Astrocyte (in vitro differentiated cells and primary cell): ENCODE measurements around the gene SNCB. TPM values are rescaled to one million over a fixed set of nuclear protein-coding genes. Genes with fewer than 3 reads are reported as not detected.

Experiments used
- DNase-seq: peaks from one replicate; pipeline ENCODE4 v3.0.0-alpha.2; 2010; ENCODE audit warnings: low read depth
- FAIRE-seq: peaks from 2 replicates; lab custom pipeline; 2011; peaks lifted over from hg19 to GRCh38; lab: Jason Lieb, UNC
- H2AFZ ChIP-seq: 2 replicates; pipeline ENCODE4 v1.6.0; 2012; ENCODE audit warnings: low read depth, low read length, inconsistent platforms
- H3K27ac ChIP-seq: 2 replicates; pipeline ENCODE4 v1.5.1; 2011; ENCODE audit warnings: low read depth, low read length, inconsistent platforms
- H3K27me3 ChIP-seq: 2 replicates; pipeline ENCODE4 v1.6.0; 2011; ENCODE audit warnings: low read length, inconsistent platforms; ENCODE audit not compliant: insufficient read depth
- H3K36me3 ChIP-seq: 2 replicates; pipeline ENCODE4 v1.5.1; 2011; ENCODE audit warnings: low read length, inconsistent platforms; ENCODE audit not compliant: insufficient read depth
- H3K4me1 ChIP-seq: 2 replicates; pipeline ENCODE4 v1.5.1; 2011; ENCODE audit warnings: low read length, inconsistent platforms; ENCODE audit not compliant: insufficient read depth
- H3K4me2 ChIP-seq: 2 replicates; pipeline ENCODE4 v1.6.0; 2012; ENCODE audit warnings: low read length, inconsistent platforms
- H3K4me3 ChIP-seq: 2 replicates; pipeline ENCODE4 v1.5.1; 2011; ENCODE audit warnings: low read depth, mild to moderate bottlenecking, low read length, inconsistent platforms; ENCODE audit not compliant: insufficient read depth
- H3K79me2 ChIP-seq: 2 replicates; pipeline ENCODE4 v1.6.0; 2012; ENCODE audit warnings: mild to moderate bottlenecking, low read length, inconsistent platforms; ENCODE audit not compliant: insufficient read depth
- H3K9ac ChIP-seq: 2 replicates; pipeline ENCODE4 v1.6.0; 2012; ENCODE audit warnings: mild to moderate bottlenecking, low read length, inconsistent platforms
- H3K9me3 ChIP-seq: 2 replicates; pipeline ENCODE4 v1.5.1; 2012; ENCODE audit warnings: low read depth, mild to moderate bottlenecking, low read length, inconsistent platforms; ENCODE audit not compliant: insufficient read depth
- H4K20me1 ChIP-seq: 2 replicates; pipeline ENCODE4 v1.6.0; 2012; ENCODE audit warnings: low read length, inconsistent platforms; ENCODE audit not compliant: insufficient read depth
- H3K27ac Mint-ChIP-seq: one replicate; pipeline ENCODE4 v1.8.0; 2021; ENCODE audit warnings: mild to moderate bottlenecking, mixed read lengths; ENCODE audit not compliant: unreplicated experiment
- H3K27me3 Mint-ChIP-seq: one replicate; pipeline ENCODE4 v1.8.0; 2021; ENCODE audit warnings: low read depth, mixed read lengths; ENCODE audit not compliant: unreplicated experiment
- H3K36me3 Mint-ChIP-seq: one replicate; pipeline ENCODE4 v1.8.0; 2021; ENCODE audit warnings: low read depth, mixed read lengths; ENCODE audit not compliant: unreplicated experiment
- H3K4me1 Mint-ChIP-seq: one replicate; pipeline ENCODE4 v1.8.0; 2021; ENCODE audit warnings: low read depth, mixed read lengths; ENCODE audit not compliant: unreplicated experiment
- H3K4me3 Mint-ChIP-seq: one replicate; pipeline ENCODE4 v1.8.0; 2021; ENCODE audit warnings: mild to moderate bottlenecking, moderate library complexity, mixed read lengths; ENCODE audit not compliant: unreplicated experiment
- H3K9me3 Mint-ChIP-seq: one replicate; pipeline ENCODE4 v1.8.0; 2021; ENCODE audit warnings: mild to moderate bottlenecking, mixed read lengths; ENCODE audit not compliant: unreplicated experiment
- EZH2 ChIP-seq: IDR thresholded peaks from 2 replicates; pipeline ENCODE4 v1.6.1; 2012; ENCODE audit warnings: mild to moderate bottlenecking, low read length, inconsistent platforms; ENCODE audit not compliant: insufficient read depth
- total RNA-seq: library from RNA; stranded (reverse); gene quantifications from 2 replicates; pipeline ENCODE4 v1.2.1, GENCODE V29; 2021
- TF ChIP-seq, protein P1 (sequence below): IDR thresholded peaks from 2 replicates; pipeline ENCODE4 v1.5.1; 2011; ENCODE audit warnings: low read depth, mild to moderate bottlenecking, inconsistent platforms, low read length, moderate library complexity; ENCODE audit not compliant: insufficient read depth

SNCB gene
- total RNA-seq, 1 donor from 2014 or later = 3.4 TPM

DNA sequence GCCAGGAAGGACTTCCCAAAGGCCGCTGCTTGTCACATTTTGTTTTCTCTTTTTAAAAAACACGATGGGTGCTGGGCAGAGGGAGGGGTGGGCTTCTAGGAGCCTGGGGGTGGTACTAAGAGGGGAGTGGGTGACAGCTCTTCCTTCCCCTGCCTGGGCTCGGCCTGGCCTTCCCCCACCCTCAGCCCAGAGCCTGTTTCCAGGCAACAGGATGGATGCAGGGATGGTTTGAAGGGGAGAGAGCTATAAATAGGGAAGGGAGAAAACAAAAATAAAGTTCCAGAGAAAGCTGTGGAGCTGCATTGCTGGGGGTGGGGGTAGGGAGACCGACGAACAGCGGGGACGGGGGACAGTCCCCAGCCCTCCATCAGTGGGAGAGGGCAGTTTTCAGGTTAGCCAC lies 13.8 kb downstream of the SNCB start:
- TF ChIP-seq, protein P1, sequence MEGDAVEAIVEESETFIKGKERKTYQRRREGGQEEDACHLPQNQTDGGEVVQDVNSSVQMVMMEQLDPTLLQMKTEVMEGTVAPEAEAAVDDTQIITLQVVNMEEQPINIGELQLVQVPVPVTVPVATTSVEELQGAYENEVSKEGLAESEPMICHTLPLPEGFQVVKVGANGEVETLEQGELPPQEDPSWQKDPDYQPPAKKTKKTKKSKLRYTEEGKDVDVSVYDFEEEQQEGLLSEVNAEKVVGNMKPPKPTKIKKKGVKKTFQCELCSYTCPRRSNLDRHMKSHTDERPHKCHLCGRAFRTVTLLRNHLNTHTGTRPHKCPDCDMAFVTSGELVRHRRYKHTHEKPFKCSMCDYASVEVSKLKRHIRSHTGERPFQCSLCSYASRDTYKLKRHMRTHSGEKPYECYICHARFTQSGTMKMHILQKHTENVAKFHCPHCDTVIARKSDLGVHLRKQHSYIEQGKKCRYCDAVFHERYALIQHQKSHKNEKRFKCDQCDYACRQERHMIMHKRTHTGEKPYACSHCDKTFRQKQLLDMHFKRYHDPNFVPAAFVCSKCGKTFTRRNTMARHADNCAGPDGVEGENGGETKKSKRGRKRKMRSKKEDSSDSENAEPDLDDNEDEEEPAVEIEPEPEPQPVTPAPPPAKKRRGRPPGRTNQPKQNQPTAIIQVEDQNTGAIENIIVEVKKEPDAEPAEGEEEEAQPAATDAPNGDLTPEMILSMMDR = no peak
- no peak for TF ChIP-seq EZH2
- Histone ChIP-seq H4K20me1 (no peaks in the 10 kb centered on the region), H3K4me1 (peaks cover 50% of the 10 kb centered on the region), H2AFZ (no peak overlapping the region), H3K4me2 (no peak overlapping the region), H3K36me3 (no peaks in the 10 kb centered on the region), H3K27me3 (peaks cover 14% of the 10 kb centered on the region), H3K9ac (no peak overlapping the region), H3K79me2 (no peaks in the 10 kb centered on the region), H3K4me3 (no peak overlapping the region), H3K9me3 (no peaks in the 10 kb centered on the region), H3K27ac (no peak overlapping the region)
- Mint-ChIP-seq H3K9me3 (peaks cover 4% of the 10 kb centered on the region), H3K4me3 (no peak overlapping the region), H3K4me1 (peaks cover 51% of the 10 kb centered on the region), H3K27ac (no peak overlapping the region), H3K36me3 (no peaks in the 10 kb centered on the region), H3K27me3 (peaks cover 16% of the 10 kb centered on the region)
- FAIRE-seq (no peak), DNase-seq (no peak)

DNA sequence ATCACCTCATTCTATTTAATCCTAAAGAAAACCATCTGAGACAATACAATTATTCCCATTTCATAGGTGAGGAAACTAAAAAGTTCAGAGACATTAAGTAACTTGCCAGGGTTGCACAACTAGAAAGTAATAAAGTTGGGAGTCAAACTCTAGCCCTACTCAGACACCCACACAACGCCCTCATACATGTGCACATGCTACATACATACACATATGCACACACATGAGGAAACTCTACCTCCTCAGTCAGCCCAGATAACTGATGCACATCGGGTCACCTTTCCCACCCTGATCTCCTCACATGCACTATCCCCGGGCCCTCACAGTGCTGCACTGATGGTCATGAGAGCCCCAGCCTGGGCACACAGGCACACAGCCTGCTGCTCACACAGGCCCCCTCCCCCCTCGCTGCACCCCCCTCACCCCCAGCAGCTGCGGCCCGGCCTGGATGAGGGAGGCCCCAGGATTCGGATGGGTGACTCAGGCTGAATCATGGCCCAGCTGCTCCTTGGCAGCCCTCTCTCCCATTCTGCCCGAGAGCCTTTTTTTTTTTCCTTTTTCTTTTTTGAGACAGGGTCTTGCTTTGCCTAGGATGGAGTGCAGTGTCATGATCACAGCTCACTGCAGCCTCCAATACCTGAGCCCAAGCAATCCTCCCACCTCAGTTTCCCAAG lies 15.4 kb downstream of the SNCB start:
- Mint-ChIP-seq H3K27ac (no peak overlapping the region), H3K27me3 (peaks cover 10% of the 10 kb centered on the region), H3K4me3 (peak overlapping the region; percentile 13), H3K4me1 (peaks cover 43% of the 10 kb centered on the region), H3K9me3 (no peaks in the 10 kb centered on the region), H3K36me3 (no peaks in the 10 kb centered on the region)
- Histone ChIP-seq H3K36me3 (no peaks in the 10 kb centered on the region), H3K27ac (no peak overlapping the region), H3K4me3 (no peak overlapping the region), H3K4me1 (peaks cover 37% of the 10 kb centered on the region), H4K20me1 (no peaks in the 10 kb centered on the region), H2AFZ (no peak overlapping the region), H3K9ac (no peak overlapping the region), H3K4me2 (peak overlapping the region; percentile 72), H3K79me2 (no peaks in the 10 kb centered on the region), H3K27me3 (peaks cover 5% of the 10 kb centered on the region), H3K9me3 (no peaks in the 10 kb centered on the region)
- TF ChIP-seq EZH2 = no peak
- TF ChIP-seq, protein P1 = no peak
- DNase-seq (peak; percentile 59), FAIRE-seq (no peak)

DNA sequence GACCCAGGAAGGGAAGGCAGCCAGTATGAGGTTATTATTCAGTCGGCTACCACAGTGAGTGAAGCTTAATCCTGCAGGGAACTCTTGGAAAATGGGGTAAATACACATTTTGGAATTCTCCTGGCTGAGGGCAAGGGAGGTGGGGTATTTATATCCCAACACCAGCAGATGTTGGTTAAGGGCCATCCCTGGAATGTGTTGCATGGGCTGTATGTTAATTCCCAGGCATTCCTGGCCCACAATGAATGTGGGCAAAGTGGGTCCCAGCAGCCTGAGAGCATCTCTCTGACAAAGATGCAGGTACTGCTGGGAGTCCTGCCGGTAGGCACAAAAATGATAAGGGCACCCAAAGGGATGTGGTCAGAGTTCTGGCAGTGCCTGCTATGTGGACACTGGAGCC lies 17.5 kb downstream of the SNCB start:
- no peak for DNase-seq
- H3K36me3 ChIP-seq = no peaks in the 10 kb centered on the region
- H3K9me3 Mint-ChIP-seq = no peaks in the 10 kb centered on the region
- no peak overlapping the region for H3K4me3 ChIP-seq
- H3K4me2 ChIP-seq = no peak overlapping the region
- no peaks in the 10 kb centered on the region for H3K9me3 ChIP-seq
- H3K27ac ChIP-seq = no peak overlapping the region
- H3K36me3 Mint-ChIP-seq = no peaks in the 10 kb centered on the region
- H3K27me3 Mint-ChIP-seq = peaks cover 12% of the 10 kb centered on the region
- H3K79me2 ChIP-seq = peaks cover 9% of the 10 kb centered on the region
- H3K4me3 Mint-ChIP-seq = no peak overlapping the region
- H3K4me1 Mint-ChIP-seq = peaks cover 45% of the 10 kb centered on the region
- no peak for FAIRE-seq
- no peak overlapping the region for H3K9ac ChIP-seq
- H3K27me3 ChIP-seq = no peaks in the 10 kb centered on the region
- H3K4me1 ChIP-seq = peaks cover 31% of the 10 kb centered on the region
- TF ChIP-seq, protein P1 = no peak
- TF ChIP-seq EZH2 = no peak
- H3K27ac Mint-ChIP-seq = no peak overlapping the region
- H2AFZ ChIP-seq = no peak overlapping the region
- peaks cover 15% of the 10 kb centered on the region for H4K20me1 ChIP-seq
